GM23248 (cell line): ENCODE data around the gene KATNAL1. TPM values are rescaled to one million over a fixed set of nuclear protein-coding genes. Genes with fewer than 3 reads are reported as not detected.
"Not testable (repeated sequence)": the region's sequence is repeated elsewhere in the genome, so short reads cannot be mapped to it uniquely, and the experiment has no call there.

Source experiments
- DNase-seq: peaks from one replicate; pipeline ENCODE4 v3.0.0-alpha.2; 2015
- H2AFZ ChIP-seq: fragments of 200-600 bp; sonication (generic); 2 replicates; pipeline ENCODE4 v1.6.1; 2016; ENCODE audit warnings: antibody characterized with exemption
- H3F3A ChIP-seq: fragments of 200-600 bp; sonication (generic); 2 replicates; pipeline ENCODE4 v1.6.1; 2016; ENCODE audit warnings: mild to moderate bottlenecking, antibody characterized with exemption, mixed run types; ENCODE audit not compliant: insufficient read depth
- H3K27ac ChIP-seq: fragments of 200-600 bp; sonication (generic); 2 replicates; pipeline ENCODE4 v1.5.1; 2016; ENCODE audit warnings: mild to moderate bottlenecking
- H3K27me3 ChIP-seq: fragments of 200-600 bp; sonication (generic); replicated peaks from 2 replicates; pipeline ENCODE4 v1.6.1; 2016; ENCODE audit warnings: mild to moderate bottlenecking; ENCODE audit not compliant: insufficient read depth
- H3K36me3 ChIP-seq: fragments of 200-600 bp; sonication (generic); 2 replicates; pipeline ENCODE4 v1.6.1; 2016; ENCODE audit warnings: low read depth, mild to moderate bottlenecking
- H3K4me1 ChIP-seq: fragments of 200-600 bp; sonication (generic); 2 replicates; pipeline ENCODE4 v1.6.1; 2016; ENCODE audit warnings: mild to moderate bottlenecking; ENCODE audit not compliant: insufficient read depth
- H3K4me2 ChIP-seq: fragments of 200-600 bp; sonication (generic); one replicate; pipeline ENCODE4 v1.6.1; 2016; ENCODE audit warnings: mild to moderate bottlenecking; ENCODE audit not compliant: unreplicated experiment
- H3K4me3 ChIP-seq: fragments of 200-600 bp; sonication (generic); 2 replicates; pipeline ENCODE4 v1.5.1; 2016; ENCODE audit warnings: mild to moderate bottlenecking
- H3K79me2 ChIP-seq: fragments of 200-600 bp; sonication (generic); 2 replicates; pipeline ENCODE4 v1.6.1; 2016; ENCODE audit warnings: mild to moderate bottlenecking; ENCODE audit not compliant: insufficient read depth
- H3K9ac ChIP-seq: fragments of 200-600 bp; sonication (generic); 2 replicates; pipeline ENCODE4 v1.6.1; 2016; ENCODE audit warnings: mild to moderate bottlenecking
- H3K9me2 ChIP-seq: fragments of 200-600 bp; sonication (generic); 2 replicates; pipeline ENCODE4 v1.6.1; 2016; ENCODE audit warnings: mixed run types, mild to moderate bottlenecking, moderate library complexity; ENCODE audit not compliant: insufficient read depth
- H3K9me3 ChIP-seq: fragments of 200-600 bp; sonication (generic); one replicate; pipeline ENCODE4 v1.6.1; 2017; ENCODE audit warnings: low read depth
- H4K20me1 ChIP-seq: fragments of 200-600 bp; sonication (generic); 2 replicates; pipeline ENCODE4 v1.6.0; 2016; ENCODE audit not compliant: insufficient read depth
- EZH2 ChIP-seq: fragments of 200-600 bp; sonication (generic); IDR thresholded peaks from 2 replicates; pipeline ENCODE4 v1.6.1; 2018; ENCODE audit warnings: antibody characterized with exemption, mild to moderate bottlenecking; ENCODE audit not compliant: insufficient read depth, poor library complexity, severe bottlenecking
- EZH2phosphoT487 ChIP-seq: fragments of 200-600 bp; sonication (generic); IDR thresholded peaks from 2 replicates; pipeline ENCODE4 v1.6.1; 2018; ENCODE audit warnings: antibody characterized with exemption, moderate library complexity, mild to moderate bottlenecking, low read depth; ENCODE audit not compliant: insufficient read depth
- WGBS, 2 experiments: methylation state at CpG; one replicate each; pipeline ENCODE4 v1.1.6; 2015 to 2017; ENCODE audit warnings: low lambda C conversion rate in 2 of 2, low coverage in 1 of 2; ENCODE audit errors: missing lambda C conversion rate in 2 of 2; 5-methylcytosine and 5-hydroxymethylcytosine counted together
- in situ Hi-C: fragments of 300-500 bp; cut with MboI; formaldehyde crosslinking; loops from 2 replicates; pipeline ENCODE4 v1.15.0; 2020
- polyA plus RNA-seq: library from polyadenylated mRNA; unstranded; fragments of >200 nt; fragmentation: Nextera tagmentation; extraction: Ambion mirVana; gene quantifications from 2 replicates; pipeline ENCODE4 v1.2.1, GENCODE V29; 2016
- total RNA-seq: library from RNA; depleted of rRNA; stranded (reverse); fragments of >200 nt; shearing (Covaris generic); gene quantifications from 2 replicates; pipeline ENCODE4 v1.2.3, GENCODE V29; 2014

The KATNAL1 gene
- total and polyA plus RNA-seq, 2 experiments from 2014 or later: 23.1 to 34.8 TPM

GRCh38 chr13:30276178-30276577 lies 31.2 kb downstream of the KATNAL1 start:
- Histone ChIP-seq H3K9ac (no peak overlapping the region), H4K20me1 (no peaks in the 10 kb centered on the region), H3K4me2 (no peak overlapping the region), H3K9me2 (no peaks in the 10 kb centered on the region), H3K27me3 (no peaks in the 10 kb centered on the region), H3K4me3 (no peak overlapping the region), H3K36me3 (peaks cover 45% of the 10 kb centered on the region), H3K9me3 (no peaks in the 10 kb centered on the region), H2AFZ (no peak overlapping the region), H3F3A (no peaks in the 10 kb centered on the region), H3K79me2 (peaks cover 91% of the 10 kb centered on the region), H3K27ac (no peak overlapping the region), H3K4me1 (no peaks in the 10 kb centered on the region)
- no peak for TF ChIP-seq EZH2
- no peak for TF ChIP-seq EZH2phosphoT487
- 98 to 100% methylated on average over 1 of the region's 1 CpG for WGBS, 2 experiments
- in situ Hi-C loops: no loop called here
- no peak for DNase-seq

- H3K79me2 ChIP-seq: peaks cover 78% of the 10 kb centered on the region
- H4K20me1 ChIP-seq: no peaks in the 10 kb centered on the region
- H3K4me1 ChIP-seq: no peaks in the 10 kb centered on the region
- DNase-seq: no peak
- in situ Hi-C loops: no loop called here
- H3K9ac ChIP-seq: no peak overlapping the region
- H3K9me2 ChIP-seq: no peaks in the 10 kb centered on the region
- H3K4me3 ChIP-seq: no peak overlapping the region
- no peak overlapping the region for H3K4me2 ChIP-seq
- H3F3A ChIP-seq: no peaks in the 10 kb centered on the region
- no peaks in the 10 kb centered on the region for H3K27me3 ChIP-seq
- no peak overlapping the region for H3K27ac ChIP-seq
- H3K9me3 ChIP-seq: no peaks in the 10 kb centered on the region
- no peak overlapping the region for H2AFZ ChIP-seq
- TF ChIP-seq EZH2 (no peak), EZH2phosphoT487 (no peak)
- H3K36me3 ChIP-seq: peaks cover 32% of the 10 kb centered on the region
Observed at GRCh38 chr13:30274083-30274482, 33.3 kb downstream of the KATNAL1 start.

- H3K9me3 ChIP-seq, H3K27ac ChIP-seq, in situ Hi-C loops, H3K9ac ChIP-seq, H3K36me3 ChIP-seq, H3K27me3 ChIP-seq, H3F3A ChIP-seq, H3K9me2 ChIP-seq, H3K4me3 ChIP-seq, DNase-seq, H3K4me2 ChIP-seq, H3K4me1 ChIP-seq, H4K20me1 ChIP-seq, H2AFZ ChIP-seq: not testable (repeated sequence)
- H3K79me2 ChIP-seq: peaks cover 77% of the 10 kb centered on the region
- 95% methylated on average over 15 of the region's 31 CpGs; no CpG with 5 or more reads in 1 of the 2 experiments for WGBS, 2 experiments
Observed at GRCh38 chr13:30270035-30270434, 37.3 kb downstream of the KATNAL1 start.

GRCh38 chr13:30268673-30269072 lies 38.7 kb downstream of the KATNAL1 start:
- H3K79me2 ChIP-seq: peaks cover 67% of the 10 kb centered on the region
- 87 to 91% methylated on average over 1 of the region's 1 CpG for WGBS, 2 experiments
- no peak for DNase-seq
- H4K20me1 ChIP-seq: no peaks in the 10 kb centered on the region
- H3K27me3 ChIP-seq: no peaks in the 10 kb centered on the region
- H3K9me3 ChIP-seq: no peaks in the 10 kb centered on the region
- in situ Hi-C loops: no loop called here
- H3K27ac ChIP-seq: no peak overlapping the region
- TF ChIP-seq EZH2phosphoT487: no peak
- no peak for TF ChIP-seq EZH2
- H3K4me2 ChIP-seq: no peak overlapping the region
- H3K9ac ChIP-seq: no peak overlapping the region
- H3K9me2 ChIP-seq: no peaks in the 10 kb centered on the region
- H3K4me1 ChIP-seq: no peaks in the 10 kb centered on the region
- no peak overlapping the region for H2AFZ ChIP-seq
- peaks cover 4% of the 10 kb centered on the region for H3F3A ChIP-seq
- no peak overlapping the region for H3K4me3 ChIP-seq
- H3K36me3 ChIP-seq: no peaks in the 10 kb centered on the region

GRCh38 chr13:30266756-30267155 lies 40.6 kb downstream of the KATNAL1 start:
- H3K36me3 ChIP-seq: no peaks in the 10 kb centered on the region
- no peak overlapping the region for H3K9ac ChIP-seq
- no peak overlapping the region for H2AFZ ChIP-seq
- H3K27ac ChIP-seq: no peak overlapping the region
- no peak for DNase-seq
- H3K27me3 ChIP-seq: no peaks in the 10 kb centered on the region
- H3K4me2 ChIP-seq: no peak overlapping the region
- H3K9me2 ChIP-seq: no peaks in the 10 kb centered on the region
- 58 to 66% methylated on average over 2 of the region's 2 CpGs for WGBS, 2 experiments
- H3F3A ChIP-seq: peaks cover 4% of the 10 kb centered on the region
- H3K79me2 ChIP-seq: peaks cover 58% of the 10 kb centered on the region
- TF ChIP-seq EZH2phosphoT487 (no peak), EZH2 (no peak)
- in situ Hi-C loops: no loop called here
- H4K20me1 ChIP-seq: no peaks in the 10 kb centered on the region
- H3K9me3 ChIP-seq: no peaks in the 10 kb centered on the region
- no peaks in the 10 kb centered on the region for H3K4me1 ChIP-seq
- no peak overlapping the region for H3K4me3 ChIP-seq

GRCh38 chr13:30259149-30259733 lies 48.1 kb downstream of the KATNAL1 start:
- H3K9me3 ChIP-seq, H3K27ac ChIP-seq, H3K9ac ChIP-seq, H2AFZ ChIP-seq, in situ Hi-C loops, H3K4me2 ChIP-seq, H3K4me3 ChIP-seq, DNase-seq, H3K4me1 ChIP-seq, H4K20me1 ChIP-seq, H3F3A ChIP-seq, H3K9me2 ChIP-seq, H3K27me3 ChIP-seq, H3K36me3 ChIP-seq: not testable (repeated sequence)
- peaks cover 86% of the 10 kb centered on the region for H3K79me2 ChIP-seq
- 98 to 99% methylated on average over 22 of the region's 22 CpGs for WGBS, 2 experiments
